HG03103 (cell line): ENCODE data around the gene FNDC3B.
"Not testable (repeated sequence)": the region's sequence is repeated elsewhere in the genome, so short reads cannot be mapped to it uniquely, and the experiment has no call there.

ENCODE experiments used
- ATAC-seq: cut with Tn5 transposase; IDR thresholded peaks from one replicate; pipeline ENCODE4 v1.9.1; 2021; ENCODE audit warnings: low read depth; ENCODE audit not compliant: unreplicated experiment

Gene FNDC3B

GRCh38 chr3:172227340-172228035, 188.1 kb downstream of the FNDC3B start:
- ATAC-seq, result no peak

- no peak for ATAC-seq
Measured at GRCh38 chr3:172228036-172228415, 188.6 kb downstream of the FNDC3B start.

GRCh38 chr3:172229462-172229861, 190.1 kb downstream of the FNDC3B start:
- ATAC-seq, result no peak

GRCh38 chr3:172231318-172231901, 192.0 kb downstream of the FNDC3B start:
- ATAC-seq, result no peak

- ATAC-seq, result no peak
Measured at GRCh38 chr3:172232579-172233212, 193.3 kb downstream of the FNDC3B start.

GRCh38 chr3:172233474-172234277, 194.3 kb downstream of the FNDC3B start:
- ATAC-seq, result no peak

- ATAC-seq, result no peak
Measured at GRCh38 chr3:172235698-172236097, 196.3 kb downstream of the FNDC3B start.

GRCh38 chr3:172236771-172237742, 197.7 kb downstream of the FNDC3B start:
- ATAC-seq, result no peak

- no peak for ATAC-seq
Measured at GRCh38 chr3:172238188-172238587, 198.8 kb downstream of the FNDC3B start.

GRCh38 chr3:172239218-172239790, 199.9 kb downstream of the FNDC3B start:
- no peak for ATAC-seq

GRCh38 chr3:172241405-172241804, 202.0 kb downstream of the FNDC3B start:
- ATAC-seq, result no peak

GRCh38 chr3:172242471-172242870, 203.1 kb downstream of the FNDC3B start:
- not testable (repeated sequence) for ATAC-seq

GRCh38 chr3:172243376-172243775, 204.0 kb downstream of the FNDC3B start:
- ATAC-seq, result not testable (repeated sequence)

- ATAC-seq, result no peak
Measured at GRCh38 chr3:172244011-172244410, 204.6 kb downstream of the FNDC3B start.

GRCh38 chr3:172245241-172245640, 205.9 kb downstream of the FNDC3B start:
- no peak for ATAC-seq

GRCh38 chr3:172246107-172246844, 206.9 kb downstream of the FNDC3B start:
- no peak for ATAC-seq

GRCh38 chr3:172247525-172248274, 208.3 kb downstream of the FNDC3B start:
- no peak for ATAC-seq

GRCh38 chr3:172249039-172249438, 209.7 kb downstream of the FNDC3B start:
- no peak for ATAC-seq
